Mucosa of rectum (tissue), 2 donors: ENCODE results near the gene MBTPS2.
"Not testable (repeated sequence)": the region's sequence is repeated elsewhere in the genome, so short reads cannot be mapped to it uniquely, and the experiment has no call there.

Source experiments
- H3K27ac ChIP-seq, 2 donors: one replicate each; pipeline ENCODE4 v1.7.0; 2013; ENCODE audit warnings: inconsistent platforms in 2 of 2, low read depth in 2 of 2, low read length in 2 of 2
- H3K27me3 ChIP-seq, 2 donors: one replicate each; pipeline ENCODE4 v1.7.0; 2013; ENCODE audit warnings: low read length in 2 of 2; ENCODE audit not compliant: control insufficient read depth in 2 of 2, insufficient read depth in 2 of 2
- H3K36me3 ChIP-seq, 2 donors: one replicate each; pipeline ENCODE4 v1.7.0; 2013; ENCODE audit warnings: low read length in 2 of 2; ENCODE audit not compliant: control insufficient read depth in 2 of 2, insufficient read depth in 2 of 2
- H3K4me1 ChIP-seq, 2 donors: one replicate each; pipeline ENCODE4 v1.7.0; 2013; ENCODE audit warnings: low read length in 2 of 2, mild to moderate bottlenecking in 1 of 2; ENCODE audit not compliant: control insufficient read depth in 2 of 2, insufficient read depth in 2 of 2
- H3K4me3 ChIP-seq, 2 donors: one replicate each; pipeline ENCODE4 v1.7.0; 2013; ENCODE audit warnings: low read length in 2 of 2
- H3K9ac ChIP-seq, 2 donors: one replicate each; pipeline ENCODE4 v1.7.0; 2013; ENCODE audit warnings: low read length in 2 of 2, low read depth in 1 of 2, mild to moderate bottlenecking in 1 of 2
- H3K9me3 ChIP-seq, 2 donors: one replicate each; pipeline ENCODE4 v1.7.0; 2013; ENCODE audit warnings: low read length in 2 of 2; ENCODE audit not compliant: control insufficient read depth in 2 of 2
- donor health status: healthy.
- donor health status: Normal muscosa, but diverticular disease.

MBTPS2 gene

DNA sequence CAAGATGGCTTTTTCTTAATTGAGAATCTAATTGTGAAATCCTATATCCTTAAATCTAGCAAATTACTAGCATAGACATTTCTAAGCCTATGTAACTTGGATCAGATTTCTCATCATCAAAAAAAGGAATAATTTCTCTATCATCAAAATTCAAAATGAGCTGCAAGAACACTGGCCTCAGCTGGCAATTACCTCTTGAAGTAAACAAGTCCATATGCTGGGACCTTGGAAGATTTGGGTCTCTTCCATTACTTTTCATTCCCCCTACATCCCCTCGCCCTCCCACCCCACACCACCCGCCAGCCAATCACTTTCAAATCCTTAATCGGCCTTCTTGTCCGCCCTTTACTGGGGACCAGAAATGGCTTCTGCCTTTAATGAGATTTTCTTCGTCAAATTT lies 23.3 kb upstream of the MBTPS2 start:
- Histone ChIP-seq H3K9ac (no peak overlapping the region), H3K27ac (no peak overlapping the region), H3K36me3 (no peaks in the 10 kb centered on the region), H3K4me3 (no peak overlapping the region), H3K4me1 (no peaks in the 10 kb centered on the region), H3K9me3 (no peaks in the 10 kb centered on the region), H3K27me3 (no peaks in the 10 kb centered on the region)

DNA sequence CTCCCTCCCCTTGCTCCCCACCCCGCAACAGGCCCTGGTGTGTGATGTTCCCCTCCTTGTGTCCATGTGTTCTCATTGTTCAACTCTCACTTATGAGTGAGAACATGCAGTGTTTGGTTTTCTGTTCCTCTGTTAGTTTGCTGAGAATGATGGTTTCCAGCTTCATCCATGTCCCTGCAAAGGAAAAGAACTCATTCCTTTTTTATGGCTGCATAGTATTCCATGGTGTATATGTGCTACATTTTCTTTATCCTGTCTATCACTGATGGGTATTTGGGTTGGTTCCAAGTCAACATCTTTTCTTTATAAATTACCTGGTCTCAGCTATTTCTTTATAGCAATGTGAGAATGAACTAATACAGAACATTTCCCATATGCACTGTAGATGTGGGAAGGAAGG lies 19.2 kb upstream of the MBTPS2 start:
- H3K27ac ChIP-seq, H3K9ac ChIP-seq, H3K9me3 ChIP-seq, H3K36me3 ChIP-seq, H3K4me3 ChIP-seq, H3K4me1 ChIP-seq, H3K27me3 ChIP-seq: not testable (repeated sequence)

- Histone ChIP-seq H3K4me1 (no peaks in the 10 kb centered on the region), H3K4me3 (no peak overlapping the region), H3K9me3 (no peaks in the 10 kb centered on the region), H3K27ac (no peak overlapping the region), H3K9ac (no peak overlapping the region), H3K36me3 (no peaks in the 10 kb centered on the region), H3K27me3 (no peaks in the 10 kb centered on the region)
Measured at GRCh38 chrX:21821875-21822274, 17.5 kb upstream of the MBTPS2 start.

DNA sequence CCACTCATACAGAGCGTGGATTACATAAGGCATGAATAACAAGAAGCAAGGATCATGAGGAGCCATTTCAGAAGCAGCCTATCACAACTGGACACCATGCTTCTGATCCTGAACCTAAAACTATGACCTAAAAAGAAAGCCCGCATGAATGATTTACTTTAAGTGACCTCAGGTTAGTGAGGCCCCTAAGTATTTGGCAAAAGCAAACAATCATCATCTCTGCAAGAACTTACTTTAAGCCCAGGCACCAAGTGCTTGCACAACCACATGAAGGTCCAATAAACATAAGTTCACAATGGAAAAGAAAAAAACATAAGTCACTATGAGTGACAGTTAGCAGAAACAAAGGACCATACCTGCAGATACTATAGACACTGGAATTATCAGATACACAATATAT lies 7.9 kb upstream of the MBTPS2 start:
- H3K27ac ChIP-seq = no peak overlapping the region
- no peaks in the 10 kb centered on the region for H3K9me3 ChIP-seq
- H3K4me1 ChIP-seq = no peaks in the 10 kb centered on the region
- no peaks in the 10 kb centered on the region for H3K27me3 ChIP-seq
- no peak overlapping the region for H3K4me3 ChIP-seq
- H3K9ac ChIP-seq = no peak overlapping the region
- H3K36me3 ChIP-seq = no peaks in the 10 kb centered on the region

DNA sequence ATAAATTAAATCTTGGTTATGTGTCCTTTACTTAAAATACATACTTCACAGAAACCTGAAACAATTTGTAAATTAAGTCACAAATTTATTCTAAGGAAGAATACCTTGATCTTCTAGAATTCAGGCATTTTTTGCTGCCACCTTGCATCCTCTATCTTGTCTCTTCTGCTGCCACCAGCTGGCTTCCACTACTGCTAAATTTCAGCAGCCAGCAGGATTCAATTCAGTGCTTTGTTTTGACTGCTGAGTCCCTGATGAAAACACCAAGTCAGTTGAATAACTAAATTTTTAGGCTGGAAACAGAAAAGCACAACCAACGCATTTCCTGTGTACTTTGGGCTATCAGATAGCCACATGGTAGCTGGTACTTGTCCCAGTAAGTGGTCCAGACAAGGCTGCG lies 2.4 kb upstream of the MBTPS2 start:
- Histone ChIP-seq H3K9ac (no peak overlapping the region), H3K9me3 (no peaks in the 10 kb centered on the region), H3K27me3 (no peaks in the 10 kb centered on the region), H3K4me3 (no peak overlapping the region), H3K27ac (no peak overlapping the region), H3K36me3 (no peaks in the 10 kb centered on the region), H3K4me1 (peaks cover 0 to 3% of the 10 kb centered on the region in 2 donors)

DNA sequence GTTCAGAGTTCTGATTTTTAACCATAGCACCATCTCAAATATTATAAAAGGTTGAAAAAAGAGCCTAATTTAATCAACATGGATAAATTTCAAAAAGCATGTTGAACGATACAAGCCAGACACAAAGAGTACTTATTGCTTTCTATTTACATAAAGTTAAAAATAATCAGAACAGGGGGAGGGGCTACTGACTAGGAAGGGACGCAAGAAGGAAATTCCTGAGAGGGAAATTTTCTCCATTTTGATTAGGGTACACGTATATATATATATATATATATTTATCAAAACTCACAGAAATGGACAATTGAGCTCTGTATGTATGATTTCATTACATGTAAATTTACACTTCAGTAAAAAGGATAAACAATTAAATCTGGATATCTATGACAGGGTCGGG lies 482 bp upstream of the MBTPS2 start:
- peak overlapping the region; percentile 70 to 86 for H3K4me3 ChIP-seq
- H3K4me1 ChIP-seq = peaks cover 0 to 3% of the 10 kb centered on the region in 2 donors
- H3K9me3 ChIP-seq = no peaks in the 10 kb centered on the region
- peak overlapping the region; percentile 64 to 68 for H3K27ac ChIP-seq
- H3K36me3 ChIP-seq = no peaks in the 10 kb centered on the region
- H3K9ac ChIP-seq = peak overlapping the region; percentile 70 to 84
- H3K27me3 ChIP-seq = no peaks in the 10 kb centered on the region

DNA sequence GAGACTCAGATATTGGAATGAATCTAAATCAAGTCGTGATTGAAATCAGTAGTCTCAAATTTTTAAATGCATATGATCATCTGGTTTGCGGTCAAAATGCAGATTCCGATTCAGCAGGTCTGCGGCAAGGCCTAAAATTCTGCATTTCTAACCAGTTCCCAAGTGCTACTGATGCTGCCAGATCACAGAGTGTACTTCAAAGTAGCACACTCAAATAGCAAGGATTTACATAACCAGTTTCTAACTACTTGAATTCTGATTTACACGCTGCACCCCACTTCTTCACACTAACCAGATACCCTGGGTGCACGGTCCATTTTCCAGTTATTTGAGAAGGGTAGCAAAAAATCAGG lies 752 bp downstream of the MBTPS2 start:
- Histone ChIP-seq H3K9me3 (no peaks in the 10 kb centered on the region), H3K9ac (peak overlapping the region; percentile 70 to 84), H3K4me3 (peak overlapping the region; percentile 70 to 86), H3K36me3 (no peaks in the 10 kb centered on the region), H3K27me3 (no peaks in the 10 kb centered on the region), H3K4me1 (peaks cover 0 to 3% of the 10 kb centered on the region in 2 donors), H3K27ac (no peak overlapping the region)

DNA sequence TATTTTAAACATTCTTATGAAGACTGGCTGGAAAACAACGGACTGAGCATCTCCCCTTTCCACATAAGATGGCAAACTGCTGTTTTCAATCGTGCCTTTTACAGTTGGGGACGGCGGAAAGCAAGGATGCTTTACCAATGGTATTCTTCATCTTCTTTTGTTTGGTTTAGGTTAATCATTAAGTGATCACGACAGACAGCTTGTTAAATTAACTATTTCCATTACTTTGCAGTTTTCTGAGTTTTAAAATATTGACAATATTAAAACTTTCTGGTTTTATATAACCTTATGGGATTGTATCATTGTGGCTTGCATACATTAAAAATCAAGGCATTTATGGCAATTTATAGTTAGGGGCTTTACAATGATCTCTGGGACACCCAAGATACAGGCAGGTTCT lies 3.8 kb downstream of the MBTPS2 start:
- H3K36me3 ChIP-seq = no peaks in the 10 kb centered on the region
- no peak overlapping the region for H3K9ac ChIP-seq
- no peak overlapping the region for H3K4me3 ChIP-seq
- H3K27me3 ChIP-seq = no peaks in the 10 kb centered on the region
- H3K4me1 ChIP-seq = peaks cover 0 to 3% of the 10 kb centered on the region in 2 donors
- H3K27ac ChIP-seq = no peak overlapping the region
- H3K9me3 ChIP-seq = no peaks in the 10 kb centered on the region

GRCh38 chrX:21845096-21845495 lies 5.7 kb downstream of the MBTPS2 start:
- H3K9ac ChIP-seq = no peak overlapping the region
- H3K36me3 ChIP-seq = no peaks in the 10 kb centered on the region
- no peaks in the 10 kb centered on the region for H3K9me3 ChIP-seq
- H3K4me1 ChIP-seq = peaks cover 0 to 3% of the 10 kb centered on the region in 2 donors
- no peak overlapping the region for H3K4me3 ChIP-seq
- no peaks in the 10 kb centered on the region for H3K27me3 ChIP-seq
- no peak overlapping the region for H3K27ac ChIP-seq

DNA sequence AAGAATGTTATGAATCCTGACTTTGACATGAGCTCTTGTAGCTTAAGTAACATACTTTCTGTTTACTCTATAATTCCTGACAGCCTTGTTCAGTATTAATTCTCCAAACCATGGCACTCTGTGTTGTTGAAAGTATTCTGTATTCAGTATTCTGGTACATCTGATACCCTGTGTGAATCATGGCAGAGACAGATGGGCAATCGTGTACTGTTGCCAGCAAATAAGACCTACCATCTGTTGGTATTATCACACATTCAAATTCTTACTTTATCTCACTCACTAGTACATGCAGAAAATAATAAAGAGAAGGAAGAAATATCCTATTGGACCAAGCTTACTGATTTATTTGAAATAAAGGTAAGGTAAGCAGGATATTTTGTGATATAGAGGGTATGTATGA lies 7.9 kb downstream of the MBTPS2 start:
- no peak overlapping the region for H3K9ac ChIP-seq
- H3K36me3 ChIP-seq = no peaks in the 10 kb centered on the region
- H3K4me1 ChIP-seq = no peaks in the 10 kb centered on the region
- H3K4me3 ChIP-seq = no peak overlapping the region
- no peaks in the 10 kb centered on the region for H3K27me3 ChIP-seq
- no peak overlapping the region for H3K27ac ChIP-seq
- H3K9me3 ChIP-seq = no peaks in the 10 kb centered on the region

DNA sequence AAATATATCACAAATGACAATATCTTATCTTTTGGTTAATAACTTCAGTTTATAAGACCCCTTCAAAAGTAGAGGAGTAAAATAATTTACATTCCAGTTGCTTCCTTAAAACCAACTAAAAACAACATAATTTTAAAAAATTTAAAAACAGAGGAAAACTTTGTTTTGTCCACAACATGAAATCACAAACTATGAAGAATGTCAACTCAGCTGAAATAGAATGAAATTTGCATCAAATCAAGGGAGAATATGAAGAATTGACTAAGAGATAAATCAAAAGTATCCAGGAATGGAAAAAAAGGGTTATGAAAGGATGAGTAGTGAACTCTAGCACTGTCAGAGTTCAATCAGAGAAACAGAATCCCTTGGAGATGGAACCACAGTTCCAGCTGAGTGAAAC lies 14.2 kb downstream of the MBTPS2 start:
- Histone ChIP-seq H3K9me3 (no peaks in the 10 kb centered on the region), H3K9ac (no peak overlapping the region), H3K4me1 (no peaks in the 10 kb centered on the region), H3K27ac (no peak overlapping the region), H3K27me3 (no peaks in the 10 kb centered on the region), H3K36me3 (peaks cover 6 to 14% of the 10 kb centered on the region in 2 donors), H3K4me3 (no peak overlapping the region)
